Keratinocyte (primary cell): Measurements from ENCODE around the gene LAMTOR5. TPM values are rescaled to one million over a fixed set of nuclear protein-coding genes. Genes with fewer than 3 reads are reported as not detected.

Source experiments
- DNase-seq: peaks from one replicate; pipeline ENCODE4 v3.0.0-alpha.2; 2011; ENCODE audit warnings: low read depth, missing footprints, low spot score
- FAIRE-seq: peaks from 2 replicates; lab custom pipeline; 2011; peaks lifted over from hg19 to GRCh38; lab: Jason Lieb, UNC
- H2AFZ ChIP-seq: 2 replicates; pipeline ENCODE4 v1.6.0; 2012; ENCODE audit warnings: low read length, control low read depth, inconsistent platforms; ENCODE audit not compliant: control insufficient read depth
- H3K27ac ChIP-seq: 2 replicates; pipeline ENCODE4 v1.5.1; 2011; ENCODE audit warnings: low read length; ENCODE audit not compliant: control insufficient read depth, insufficient read depth
- H3K27me3 ChIP-seq: 3 replicates; pipeline ENCODE4 v1.6.0; 2011; ENCODE audit warnings: low read length; ENCODE audit not compliant: control insufficient read depth, insufficient read depth; ENCODE audit errors: extremely low read depth
- H3K36me3 ChIP-seq, 2 experiments: 2 replicates in 1 of 2; 3 replicates in 1 of 2; pipeline ENCODE4 v1.5.1; 2011; ENCODE audit warnings: low read length in 2 of 2, mild to moderate bottlenecking in 1 of 2; ENCODE audit not compliant: control insufficient read depth in 2 of 2, insufficient read depth in 2 of 2; ENCODE audit errors: extremely low read depth in 1 of 2
- H3K4me1 ChIP-seq: 3 replicates; pipeline ENCODE4 v1.5.1; 2011; ENCODE audit warnings: low read length; ENCODE audit not compliant: control insufficient read depth, insufficient read depth; ENCODE audit errors: extremely low read depth
- H3K4me2 ChIP-seq: 3 replicates; pipeline ENCODE4 v1.6.0; 2011; ENCODE audit warnings: low read depth, low read length; ENCODE audit not compliant: control insufficient read depth, insufficient read depth; ENCODE audit errors: extremely low read depth
- H3K4me3 ChIP-seq, 3 experiments: fragments of 200-600 bp in 1 of 3; sonication (generic) in 1 of 3; 2 replicates in 2 of 3; 3 replicates in 1 of 3; pipeline ENCODE4 v1.5.1; 2011 to 2016; ENCODE audit warnings: low read length in 3 of 3, mild to moderate bottlenecking in 3 of 3, control low read depth in 2 of 3, inconsistent platforms in 1 of 3, low read depth in 1 of 3, mixed read lengths in 1 of 3, mixed run types in 1 of 3, moderate library complexity in 1 of 3; ENCODE audit not compliant: control insufficient read depth in 2 of 3, insufficient read depth in 2 of 3; ENCODE audit errors: extremely low read depth in 1 of 3
- H3K79me2 ChIP-seq: 2 replicates; pipeline ENCODE4 v1.6.0; 2012; ENCODE audit warnings: low read length; ENCODE audit not compliant: control insufficient read depth, insufficient read depth
- H3K9ac ChIP-seq: 3 replicates; pipeline ENCODE4 v1.6.0; 2011; ENCODE audit warnings: low read length; ENCODE audit not compliant: control insufficient read depth, insufficient read depth; ENCODE audit errors: extremely low read depth
- H3K9me1 ChIP-seq: 3 replicates; pipeline ENCODE4 v1.6.0; 2011; ENCODE audit warnings: low read length; ENCODE audit not compliant: control insufficient read depth, insufficient read depth; ENCODE audit errors: extremely low read depth
- H3K9me3 ChIP-seq: 2 replicates; pipeline ENCODE4 v1.5.1; 2012; ENCODE audit warnings: low read depth, low read length; ENCODE audit not compliant: control insufficient read depth
- H4K20me1 ChIP-seq: 3 replicates; pipeline ENCODE4 v1.6.0; 2011; ENCODE audit warnings: low read length; ENCODE audit not compliant: control insufficient read depth, insufficient read depth; ENCODE audit errors: extremely low read depth
- CTCF ChIP-seq, 3 experiments: IDR thresholded peaks in 1 of 3; conservative IDR thresholded peaks in 1 of 3; optimal IDR thresholded peaks in 1 of 3; 2 replicates in 2 of 3; 3 replicates in 1 of 3; pipeline versions ENCODE3 to v1.5.1; 2011; ENCODE audit warnings: low read length in 3 of 3, mild to moderate bottlenecking in 3 of 3, moderate library complexity in 2 of 3, control low read depth in 1 of 3, inconsistent platforms in 1 of 3; ENCODE audit not compliant: insufficient read depth in 2 of 3; ENCODE audit errors: extremely low read depth in 1 of 3
- EZH2 ChIP-seq: IDR thresholded peaks from one replicate; pipeline ENCODE4 v1.6.1; 2012; ENCODE audit warnings: inconsistent platforms, mild to moderate bottlenecking, low read length, moderate library complexity
- dilution Hi-C: fragments of 300-500 bp; cut with MboI; formaldehyde crosslinking; loops from one replicate; pipeline ENCODE4 v1.7.0; 2020; ENCODE audit warnings: low sequenced_read_pairs; ENCODE audit not compliant: extremely low pct_ligation_motif_present
- polyA minus RNA-seq, 3 experiments: library from RNA; depleted of rRNA, polyadenylated mRNA; stranded (reverse); fragments of >200 nt; gene quantifications; 1 replicate in 1 of 3; 2 replicates in 1 of 3; 3 replicates in 1 of 3; pipeline ENCODE4 v1.2.3, GENCODE V29; 2011
- polyA plus RNA-seq, 5 experiments: library from polyadenylated mRNA; depleted of rRNA in 3 of 5; stranded (reverse) in 3 of 5; stranded (forward) in 1 of 5; unstranded in 1 of 5; fragments of >200 nt; gene quantifications; 1 replicate in 1 of 5; 2 replicates in 3 of 5; 3 replicates in 1 of 5; pipeline versions ENCODE4 v1.2.1 to v1.2.3, GENCODE V29; 2011 to 2012; ENCODE audit warnings: missing spikeins in 2 of 5, low read depth in 1 of 5, low replicate concordance in 1 of 5

The LAMTOR5 gene
- 265 to 477 TPM (median 365 TPM) in 3 replicates for polyA plus RNA-seq
- 73.5 TPM for polyA plus RNA-seq (2011; ENCODE audit: low read depth)
- 298 and 425 TPM in 2 replicates for polyA plus RNA-seq (2011; cell fraction: cytosol; rRNA removed)
- 134 and 139 TPM in 2 replicates for polyA plus RNA-seq (2011; cell fraction: nucleus; rRNA removed)
- 271 and 349 TPM in 2 replicates for polyA plus RNA-seq (2012; ENCODE audit: low replicate concordance)
- 85.1 to 119 TPM (median 97.4 TPM) in 3 replicates for polyA minus RNA-seq
- polyA minus RNA-seq (2011; cell fraction: cytosol; rRNA and poly(A)+ RNA removed): 52.0 TPM
- 21.5 and 28.5 TPM in 2 replicates for polyA minus RNA-seq (2011; cell fraction: nucleus; rRNA and poly(A)+ RNA removed)

- Histone ChIP-seq H3K36me3 (peaks cover 5 to 10% of the 10 kb centered on the region in 2 experiments), H3K9me1 (no peaks in the 10 kb centered on the region), H3K9me3 (no peaks in the 10 kb centered on the region), H4K20me1 (no peaks in the 10 kb centered on the region), H3K4me1 (peaks cover 3% of the 10 kb centered on the region), H2AFZ (peak within 1 kb of the TSS; percentile 99), H3K79me2 (peaks cover 20% of the 10 kb centered on the region), H3K27ac (peak within 1 kb of the TSS; percentile 91), H3K9ac (peak within 1 kb of the TSS; percentile 96), H3K4me2 (peak within 1 kb of the TSS; percentile 100), H3K4me3 (peak within 1 kb of the TSS; percentile 77 to 96 (median 87)), H3K27me3 (no peaks in the 10 kb centered on the region)
- FAIRE-seq (peak; percentile 81), DNase-seq (peak; percentile 62)
- dilution Hi-C loops: no loop called here
- TF ChIP-seq EZH2 (no peak), CTCF (optimal IDR thresholded peaks at IDR 0.05 in 1 of 3, IDR thresholded peaks at IDR 0.05 in 1 of 3, conservative IDR thresholded peaks at IDR 0.05 in 1 of 3; ENCODE audit: extremely low read depth in 1 of 3, insufficient read depth in 2 of 3, low read length in 3 of 3) (peak in 2 of 3 experiments; percentile 2 to 17)
Measured at GRCh38 chr1:110407260-110408210, at the start of gene LAMTOR5. TSS of gene LAMTOR5 (minus strand) at chr1:110407694. CDS start at chr1:110407620, 74 bp downstream.

GRCh38 chr1:110457206-110457605, 49.7 kb upstream of the LAMTOR5 start:
- FAIRE-seq: no peak
- Histone ChIP-seq H3K36me3 (no peaks in the 10 kb centered on the region), H3K27ac (no peak overlapping the region), H2AFZ (no peak overlapping the region), H3K27me3 (peaks cover 9% of the 10 kb centered on the region), H3K9me3 (no peaks in the 10 kb centered on the region), H3K4me3 (no peak overlapping the region), H3K9ac (no peak overlapping the region), H4K20me1 (no peaks in the 10 kb centered on the region), H3K9me1 (no peaks in the 10 kb centered on the region), H3K4me1 (no peaks in the 10 kb centered on the region), H3K79me2 (no peaks in the 10 kb centered on the region), H3K4me2 (no peak overlapping the region)
- no peak for TF ChIP-seq EZH2
- DNase-seq: no peak
- dilution Hi-C loops: no loop called here
